Non-pigmented ciliary epithelial cell (primary cell): ENCODE measurements around the gene TFCP2.
A peak's percentile ranks its signal among the peaks of the same experiment; 100 is the strongest.
"Not testable (repeated sequence)": the region's sequence is repeated elsewhere in the genome, so short reads cannot be mapped to it uniquely, and the experiment has no call there.

ENCODE experiments used
- DNase-seq: peaks from one replicate; pipeline ENCODE4 v3.0.0-alpha.2; 2010; ENCODE audit warnings: low read depth

Gene TFCP2, protein sequence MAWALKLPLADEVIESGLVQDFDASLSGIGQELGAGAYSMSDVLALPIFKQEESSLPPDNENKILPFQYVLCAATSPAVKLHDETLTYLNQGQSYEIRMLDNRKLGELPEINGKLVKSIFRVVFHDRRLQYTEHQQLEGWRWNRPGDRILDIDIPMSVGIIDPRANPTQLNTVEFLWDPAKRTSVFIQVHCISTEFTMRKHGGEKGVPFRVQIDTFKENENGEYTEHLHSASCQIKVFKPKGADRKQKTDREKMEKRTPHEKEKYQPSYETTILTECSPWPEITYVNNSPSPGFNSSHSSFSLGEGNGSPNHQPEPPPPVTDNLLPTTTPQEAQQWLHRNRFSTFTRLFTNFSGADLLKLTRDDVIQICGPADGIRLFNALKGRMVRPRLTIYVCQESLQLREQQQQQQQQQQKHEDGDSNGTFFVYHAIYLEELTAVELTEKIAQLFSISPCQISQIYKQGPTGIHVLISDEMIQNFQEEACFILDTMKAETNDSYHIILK

DNA sequence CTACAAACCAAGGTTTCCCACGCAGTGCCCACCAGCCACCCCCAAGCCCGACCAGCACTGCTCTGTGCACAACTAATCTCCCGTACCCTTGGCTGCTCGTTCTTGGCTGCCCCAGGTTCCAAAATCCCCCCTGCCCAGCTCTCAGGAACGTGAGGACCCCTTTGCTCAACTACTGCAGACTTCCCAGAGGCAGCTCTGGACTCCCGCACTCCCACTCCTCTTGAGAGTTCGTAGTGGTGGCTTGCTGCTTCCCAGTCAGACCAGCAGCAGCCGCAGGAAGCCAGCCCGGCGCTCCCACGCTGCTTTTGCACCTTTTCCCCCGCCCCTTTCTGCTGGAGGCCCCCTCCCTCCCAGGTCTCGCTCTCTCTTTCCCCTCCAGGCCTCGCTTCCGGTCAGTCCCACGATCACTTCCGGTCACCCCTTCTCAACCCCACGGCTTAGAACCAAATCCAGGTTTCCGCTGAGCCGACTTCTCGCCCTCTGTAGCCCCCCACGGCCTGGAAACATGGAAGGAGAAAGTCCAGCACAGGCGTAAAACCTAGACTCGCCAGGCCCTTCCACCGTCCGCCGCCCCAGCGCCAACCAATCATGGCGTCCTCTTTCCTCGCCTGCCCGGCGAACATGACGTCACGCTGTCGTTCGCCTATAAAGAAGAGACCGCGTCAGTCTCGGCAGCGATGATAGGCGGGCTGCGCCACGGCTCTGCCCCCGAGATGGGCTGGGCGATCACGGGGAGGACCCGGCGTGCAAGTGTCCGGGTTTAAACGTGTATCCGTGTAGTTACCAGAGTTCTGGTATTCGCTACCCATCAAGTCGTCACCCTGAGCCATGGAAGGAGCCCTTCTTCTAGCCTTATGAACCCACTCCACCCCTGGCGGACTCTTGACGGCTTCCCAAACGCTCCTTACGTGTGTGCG is at the start of gene TFCP2:
TSS of gene TFCP2 (minus strand) at position 621 of the 917 bp plus-strand sequence. CDS start 713 bp downstream, outside the sequence.
- peak; percentile 81 for DNase-seq

DNA sequence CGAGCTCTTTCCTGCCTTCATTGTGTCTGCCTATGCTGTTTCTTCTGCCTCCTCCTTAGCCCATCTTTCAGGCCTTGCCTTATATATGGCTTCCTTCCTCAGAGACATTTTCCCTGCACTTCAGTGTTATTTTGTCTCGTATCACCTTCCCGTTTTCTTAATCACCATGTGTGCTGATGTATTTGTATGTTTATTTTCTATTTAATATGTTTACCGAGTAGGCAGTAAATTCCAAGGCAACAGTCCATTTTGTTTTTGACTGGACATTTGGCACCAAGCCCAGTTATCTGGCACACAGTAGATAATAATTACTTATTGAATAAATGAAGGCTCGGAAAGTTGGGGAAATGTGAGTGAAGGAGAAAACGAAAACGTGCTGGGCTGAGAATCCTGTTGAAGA is 49.5 kb upstream of the TFCP2 start:
- no peak for DNase-seq

DNA sequence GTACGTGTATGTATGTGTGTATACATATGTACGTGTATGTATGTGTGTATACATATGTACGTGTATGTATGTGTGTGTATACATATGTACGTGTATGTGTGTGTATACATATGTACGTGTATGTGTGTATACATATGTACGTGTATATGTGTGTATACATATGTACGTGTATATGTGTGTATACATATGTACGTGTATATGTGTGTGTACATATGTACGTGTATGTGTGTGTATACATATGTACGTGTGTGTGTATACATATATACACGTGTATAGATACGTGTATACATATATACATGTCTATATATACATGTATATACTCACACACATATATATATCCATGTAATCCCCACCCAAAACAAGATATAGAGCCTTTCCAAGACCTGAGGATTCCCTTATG is 46.9 kb upstream of the TFCP2 start:
- not testable (repeated sequence) for DNase-seq

DNA sequence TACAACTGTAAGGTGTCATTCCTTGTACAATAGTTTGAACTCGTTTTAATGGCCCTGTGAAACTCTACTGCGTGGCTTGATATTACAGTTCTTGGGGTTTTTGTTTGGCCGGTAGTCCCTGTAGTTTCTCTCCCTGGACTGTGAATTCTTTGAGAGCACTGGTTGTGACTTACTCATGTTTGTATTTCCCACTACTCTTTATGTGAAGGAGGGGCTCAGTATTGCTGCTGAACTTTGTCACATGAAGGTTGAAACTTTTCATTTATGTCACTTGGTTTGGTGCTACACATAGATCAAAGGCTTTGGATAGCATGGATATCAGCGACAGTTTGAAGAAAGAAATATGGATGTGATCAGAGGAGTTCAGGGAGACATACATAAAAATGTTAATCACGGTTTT is 46.4 kb upstream of the TFCP2 start:
- DNase-seq = no peak

DNA sequence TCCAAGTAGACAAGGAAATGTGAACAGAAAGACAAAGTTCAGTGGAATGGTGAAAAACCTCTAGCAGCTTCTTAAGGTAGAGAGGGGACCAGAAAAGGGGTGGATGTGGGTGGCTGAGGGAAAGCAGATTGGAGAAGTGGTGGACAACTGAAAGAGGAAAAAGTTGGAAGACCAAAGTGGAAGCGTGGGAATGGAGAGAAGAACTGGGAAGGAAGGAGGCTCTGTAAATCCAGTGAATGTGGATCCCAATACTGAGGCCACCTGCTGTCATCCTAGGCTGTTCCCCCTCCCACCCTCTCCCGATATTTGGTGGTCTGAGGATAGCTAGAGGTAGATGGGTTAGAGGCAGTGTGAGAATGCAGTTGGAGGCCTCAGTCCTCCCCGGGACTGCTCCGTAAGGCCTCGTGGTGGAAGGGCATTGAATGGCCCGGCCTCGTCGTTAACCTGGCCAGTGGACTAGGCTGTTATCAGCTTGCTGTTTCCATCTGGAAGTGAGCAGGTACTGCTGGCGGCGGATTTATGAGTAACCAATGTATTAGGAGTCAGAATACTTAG is 45.7 kb upstream of the TFCP2 start:
- no peak for DNase-seq

DNA sequence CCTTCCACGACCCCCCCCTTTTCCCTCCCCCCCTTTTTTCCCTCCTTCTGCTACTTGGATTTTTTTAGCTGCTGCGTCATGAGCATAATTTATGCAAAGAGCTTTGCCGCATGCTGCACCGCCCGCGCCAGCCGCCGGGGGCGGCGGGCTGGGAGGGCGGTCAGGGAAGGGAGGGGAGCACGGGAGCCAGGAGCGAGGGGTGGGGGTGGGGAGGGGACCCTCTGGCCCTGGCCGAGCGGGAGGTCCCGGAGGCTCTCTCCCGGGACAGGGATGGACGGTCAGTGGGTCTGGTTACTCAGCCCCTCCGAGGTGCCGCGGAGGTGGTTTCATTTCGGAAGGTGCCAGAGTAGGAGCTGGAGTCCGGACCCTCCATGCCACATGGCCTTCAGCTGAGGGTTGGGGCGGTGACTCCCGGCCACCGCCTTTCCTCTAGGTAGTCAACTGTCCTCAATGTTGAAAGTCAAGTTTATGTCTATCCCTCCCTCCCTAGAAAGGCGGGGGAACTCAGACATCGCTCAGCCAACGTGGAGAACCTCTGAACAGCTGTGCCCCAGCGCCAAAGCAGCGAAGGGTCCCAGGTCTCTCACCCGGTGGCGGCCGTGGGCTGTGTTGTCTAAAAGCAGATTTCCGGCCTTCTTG is 45.2 kb upstream of the TFCP2 start, which contains the start of gene POU6F1:
TSS of gene POU6F1 (minus strand) at position 95 of the 639 bp plus-strand sequence. CDS start 11,226 bp downstream, outside the sequence.
- DNase-seq = peak; percentile 26

DNA sequence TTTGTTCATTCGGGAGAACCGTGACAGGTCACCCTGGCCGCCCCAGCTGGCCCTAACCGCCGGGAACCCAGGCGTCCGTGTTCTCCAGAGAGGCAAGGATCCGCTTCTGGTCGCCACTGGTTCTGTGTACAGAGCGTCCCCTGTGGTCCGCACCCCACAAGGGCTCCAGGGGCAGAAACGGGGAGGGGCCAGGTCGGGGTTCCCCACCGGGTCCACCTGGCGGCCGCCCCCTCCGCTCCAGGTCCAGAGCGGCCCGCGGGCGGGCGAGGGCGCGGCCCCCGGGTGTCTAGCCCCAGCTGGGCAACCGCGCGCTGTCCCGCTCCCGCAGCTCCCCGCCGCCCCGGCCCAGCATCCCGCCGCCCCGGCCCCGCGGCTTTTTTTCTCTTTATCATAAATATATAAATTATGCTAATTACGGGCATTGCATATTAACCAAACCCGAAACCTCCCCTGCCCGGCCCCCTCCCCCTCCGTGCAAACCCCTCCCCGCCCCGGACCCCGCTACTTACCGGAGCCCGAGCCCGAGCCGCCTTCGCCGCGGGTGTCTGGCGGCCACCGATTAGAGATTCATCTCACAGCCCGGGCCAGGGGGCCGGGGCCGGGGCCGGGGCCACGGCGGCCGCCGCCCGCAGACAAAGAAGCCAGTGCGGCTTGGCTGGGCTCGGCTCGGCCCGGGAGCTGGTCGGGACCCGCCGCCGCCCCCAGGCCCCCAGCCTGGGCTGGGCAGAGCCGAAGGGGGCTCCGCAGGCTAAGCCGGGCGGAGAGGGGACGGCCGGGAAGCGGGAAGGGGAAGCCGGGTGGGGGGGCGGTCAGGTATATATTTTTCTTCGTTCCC is 44.4 kb upstream of the TFCP2 start:
- no peak for DNase-seq

DNA sequence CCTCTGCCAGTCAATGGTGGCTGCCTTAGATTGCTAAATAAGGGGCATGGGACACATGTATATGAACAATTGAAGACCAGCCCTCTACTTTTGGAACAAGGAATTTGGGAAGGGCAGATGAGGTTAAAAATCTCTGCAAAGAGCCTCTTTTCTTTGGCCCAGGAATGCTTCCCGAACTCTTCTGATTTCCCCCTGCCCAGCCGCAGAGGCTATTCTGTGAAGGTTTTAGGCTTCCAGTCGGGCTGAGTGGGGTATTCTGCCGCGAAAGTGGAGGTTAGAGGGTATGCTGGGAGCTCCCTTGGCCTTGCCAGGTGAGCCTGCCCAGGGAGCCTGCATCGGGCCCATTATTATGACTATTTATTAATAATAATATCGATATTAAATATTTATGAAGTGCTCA is 43.7 kb upstream of the TFCP2 start:
- no peak for DNase-seq

DNA sequence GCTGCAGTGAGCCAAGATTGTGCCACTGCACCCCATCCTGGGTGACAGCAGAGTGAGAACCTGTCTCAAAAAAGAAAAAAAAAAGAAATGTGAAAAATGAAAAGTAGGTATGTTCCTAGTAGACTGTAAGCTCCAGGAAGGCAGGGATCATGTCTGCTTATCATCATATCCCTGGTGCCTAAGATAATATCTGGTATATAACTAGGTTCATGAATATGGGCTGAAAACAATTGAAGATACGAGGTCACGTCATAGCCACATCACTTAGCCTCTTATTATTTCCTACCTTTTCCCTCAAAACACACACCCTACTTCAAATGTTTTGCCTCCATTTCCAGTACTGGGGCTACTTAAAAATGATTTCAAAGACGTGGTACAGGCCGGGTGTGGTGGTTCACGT is 42.0 kb upstream of the TFCP2 start:
- DNase-seq = no peak

DNA sequence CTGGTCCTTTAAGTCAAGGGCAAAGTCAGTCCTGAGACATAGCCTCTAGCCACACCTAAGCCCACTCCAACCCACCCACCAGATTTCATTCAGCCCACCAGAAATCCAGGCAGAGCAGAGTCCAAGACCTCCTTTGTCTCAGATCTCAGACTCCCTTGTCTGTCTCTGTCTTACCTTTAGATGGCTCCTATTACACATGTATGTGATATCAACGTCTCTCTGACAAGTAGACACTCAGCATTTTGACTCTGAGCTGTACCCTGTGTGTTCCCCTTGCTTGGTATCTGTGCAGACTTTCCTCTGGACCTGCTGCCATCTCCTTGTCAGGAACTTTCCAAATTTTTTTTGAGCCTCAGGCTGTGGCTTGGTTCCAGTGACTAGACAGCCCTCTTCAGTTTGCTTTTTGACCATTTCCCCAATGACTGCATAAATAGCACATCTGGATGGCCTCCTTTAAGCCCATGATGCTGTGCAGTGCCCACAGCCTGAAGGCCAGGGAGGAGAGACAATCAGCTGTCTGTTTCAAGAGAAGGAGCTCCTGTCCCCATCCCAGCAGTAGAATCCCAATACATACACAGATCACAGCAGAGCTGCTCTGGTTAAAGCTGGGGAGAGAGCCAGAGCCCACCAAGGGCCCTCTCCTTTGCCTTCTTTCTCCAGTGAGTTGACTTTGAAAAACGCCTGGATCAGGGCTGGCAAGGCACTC is 37.9 kb upstream of the TFCP2 start:
- no peak for DNase-seq

DNA sequence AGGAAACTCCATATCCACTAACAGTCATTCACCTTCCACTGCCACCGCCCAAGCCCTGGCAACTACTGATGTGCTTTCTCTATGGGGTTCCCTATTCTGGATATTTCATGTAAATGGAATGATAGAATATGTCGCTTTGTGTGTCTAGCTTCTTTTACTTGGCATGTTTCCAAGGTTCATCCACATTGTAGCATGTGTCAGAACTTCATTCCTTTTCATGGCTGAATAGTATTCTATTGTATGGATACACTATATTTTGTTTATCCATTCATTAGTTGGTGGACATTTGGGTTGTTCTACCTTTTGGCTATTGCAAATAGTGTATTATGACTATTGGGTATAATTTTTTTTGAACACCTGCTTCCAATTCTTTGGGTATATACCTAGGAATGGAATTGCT is 36.3 kb upstream of the TFCP2 start:
- DNase-seq = no peak

DNA sequence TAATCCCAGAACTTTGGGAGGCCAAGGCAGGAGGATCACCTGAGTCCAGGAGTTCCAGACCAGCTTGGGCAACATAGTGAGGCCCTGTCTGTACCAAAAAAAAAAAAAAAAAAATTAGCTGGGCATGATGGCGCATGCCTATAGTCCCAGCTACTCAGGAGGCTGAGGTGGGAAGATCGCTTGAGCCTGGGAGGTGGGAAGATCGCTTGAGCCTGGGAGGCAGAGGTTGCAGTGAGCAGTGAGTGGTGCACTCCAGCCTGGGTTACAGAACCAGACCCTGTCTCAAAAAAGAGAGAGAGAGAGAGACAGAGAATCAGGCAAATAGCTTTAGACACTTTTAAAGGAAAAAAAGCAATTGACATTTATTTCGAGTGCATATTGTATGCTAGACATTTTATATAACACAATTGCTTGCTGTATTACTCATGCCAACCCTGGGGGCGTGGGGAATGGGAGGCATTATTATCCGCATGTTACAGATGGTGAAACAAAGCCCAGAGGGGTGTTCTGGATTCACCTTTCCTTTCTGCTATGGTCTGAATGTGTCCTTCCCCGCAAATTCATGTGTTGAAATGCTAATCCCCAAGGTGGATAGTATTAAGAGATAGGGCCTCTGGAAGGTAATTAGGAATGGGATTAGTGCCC is 35.2 kb upstream of the TFCP2 start:
- no peak for DNase-seq

DNA sequence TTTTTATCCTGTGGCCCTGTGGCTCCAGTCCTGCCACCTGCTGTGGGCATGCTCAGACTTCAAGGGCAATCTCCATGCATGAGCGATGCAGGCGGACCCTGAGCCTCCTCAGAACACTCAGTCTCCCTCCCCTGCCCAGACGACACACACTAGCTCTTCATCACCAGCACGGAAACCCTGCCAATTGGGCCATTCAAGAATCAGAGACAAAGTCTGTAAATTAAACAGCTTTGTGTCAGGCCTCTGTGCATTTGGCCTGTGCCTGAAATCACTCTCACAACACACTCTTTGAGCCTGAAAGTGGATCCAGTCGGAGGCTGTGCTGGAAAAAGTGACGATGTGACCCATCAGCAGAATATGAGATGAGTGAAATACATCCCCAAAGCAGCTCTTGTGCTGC is 32.4 kb upstream of the TFCP2 start:
- DNase-seq = no peak

DNA sequence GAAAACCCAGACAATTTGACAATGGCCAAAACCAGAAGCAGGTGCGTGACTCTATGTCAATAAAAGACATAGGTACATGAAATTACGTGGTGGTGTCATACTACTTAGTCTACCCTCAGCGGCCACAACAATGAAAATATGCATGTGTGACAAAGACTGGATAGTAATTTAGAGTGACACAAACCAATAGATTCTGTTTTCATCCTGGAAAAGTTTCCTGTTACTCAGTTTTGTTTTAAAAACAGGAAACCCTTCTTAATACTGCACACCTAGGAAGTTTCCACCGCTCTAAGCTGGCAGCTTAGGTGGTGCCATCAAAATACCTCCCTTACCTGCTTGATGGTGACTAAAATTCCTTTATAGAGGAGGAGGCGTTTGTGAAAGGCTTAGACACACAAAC is 29.8 kb upstream of the TFCP2 start:
- DNase-seq = no peak

DNA sequence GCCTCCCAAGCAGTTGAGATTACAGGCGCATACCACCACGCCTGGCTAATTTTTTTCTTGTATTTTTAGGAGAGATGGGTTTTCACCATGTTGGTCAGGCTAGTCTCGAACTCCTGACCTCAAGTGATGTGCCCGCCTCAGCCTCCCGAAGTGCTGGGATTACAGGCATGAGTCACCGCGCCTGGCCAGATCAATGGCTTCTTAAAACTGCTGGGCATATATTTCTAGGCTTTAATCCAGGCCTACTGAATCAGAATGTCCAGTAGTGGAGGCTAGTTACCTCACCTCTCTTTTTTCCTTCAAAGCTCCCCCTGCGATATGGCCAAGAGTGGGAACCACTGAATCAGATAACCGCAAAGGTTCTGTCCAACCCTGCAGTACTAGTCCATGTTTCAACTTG is 27.9 kb upstream of the TFCP2 start:
- no peak for DNase-seq

DNA sequence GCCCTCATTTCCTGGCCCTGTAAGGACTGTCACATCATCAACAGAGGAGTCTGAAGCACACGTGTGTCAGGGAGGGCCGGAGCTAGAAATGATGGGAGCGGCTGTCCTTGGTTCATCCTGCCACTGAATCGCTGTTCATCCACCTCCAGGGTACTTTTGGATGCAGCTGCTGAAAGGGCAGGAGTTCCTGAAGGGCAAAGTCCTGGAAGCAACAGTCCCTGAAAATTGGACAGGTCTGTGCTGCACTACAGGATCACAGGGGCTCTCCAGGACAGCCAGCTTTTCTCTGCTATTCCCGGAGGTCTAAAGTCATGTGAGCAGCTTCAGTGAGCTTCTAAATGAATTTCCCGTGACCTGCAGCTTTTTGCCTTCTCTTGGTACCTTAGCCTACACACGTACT is 27.2 kb upstream of the TFCP2 start:
- DNase-seq = no peak

DNA sequence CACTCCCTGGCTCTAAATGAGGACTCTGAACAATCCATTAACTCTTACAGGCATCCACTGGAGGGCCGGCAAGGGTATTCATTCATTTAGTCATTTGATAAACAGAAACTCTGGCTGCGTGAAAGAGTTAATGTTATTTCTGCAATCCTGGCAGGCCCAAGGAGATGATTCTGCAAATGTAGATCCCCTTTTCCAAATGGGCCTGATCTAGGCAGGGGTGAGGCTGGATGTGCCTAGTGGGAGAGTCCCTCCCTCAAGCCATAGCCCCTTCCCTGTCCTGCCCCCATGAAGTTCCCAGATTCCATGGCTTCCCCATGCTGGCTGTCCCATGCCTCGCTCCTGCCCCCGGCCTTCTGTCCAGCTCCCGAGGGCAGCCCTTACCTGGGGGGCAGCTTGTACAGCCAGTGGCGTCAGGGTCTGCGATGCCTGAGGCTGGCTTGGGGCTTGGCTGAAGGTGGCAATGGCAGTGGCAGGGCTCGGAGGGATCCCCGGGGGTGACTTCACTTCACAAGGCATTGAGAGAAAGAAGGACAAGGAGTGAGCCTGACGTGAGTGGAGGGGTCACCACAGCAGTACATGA is 26.5 kb upstream of the TFCP2 start:
- no peak for DNase-seq

DNA sequence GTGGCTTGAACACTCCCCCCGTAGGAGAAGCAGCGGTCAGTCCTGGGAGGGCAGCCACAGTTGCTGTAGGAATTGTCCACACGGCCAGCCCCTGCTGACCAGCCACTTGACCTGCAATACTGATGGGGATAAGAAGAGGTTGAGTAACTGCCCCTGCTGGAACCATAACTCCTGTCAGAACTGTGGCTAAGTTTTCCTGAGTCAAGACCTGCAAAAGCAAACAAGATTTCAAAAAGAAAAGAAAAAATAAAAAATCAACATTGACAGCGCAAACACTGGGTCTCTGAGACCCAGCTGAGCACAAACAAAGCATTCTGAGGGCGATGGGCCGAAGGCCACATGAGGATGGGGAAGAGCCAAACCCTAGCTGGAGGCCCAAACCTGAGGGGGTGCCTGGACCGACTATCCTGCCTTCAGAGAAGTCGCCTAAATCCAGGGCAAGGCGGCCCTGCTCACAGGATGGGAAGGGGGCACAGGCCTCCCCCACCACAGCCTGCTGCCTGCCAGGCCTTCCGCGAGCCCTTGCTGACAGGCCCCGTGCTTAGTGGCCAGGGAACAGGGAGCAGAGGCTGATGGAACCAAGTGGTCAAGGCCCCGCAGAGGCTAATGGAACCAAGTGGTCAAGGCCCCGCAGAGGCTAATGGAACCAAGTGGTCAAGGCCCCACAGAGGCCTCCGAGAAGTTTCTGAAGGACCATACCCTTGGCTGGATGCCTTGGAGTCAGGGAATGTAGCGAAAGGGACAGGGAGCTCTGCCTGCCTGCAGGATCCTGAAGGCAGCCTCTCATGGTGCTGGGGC is 25.8 kb upstream of the TFCP2 start:
- no peak for DNase-seq
